HepG2 (cell line): ENCODE measurements around the gene SPC24. TPM values are rescaled to one million over a fixed set of nuclear protein-coding genes. Genes with fewer than 3 reads are reported as not detected.

Experiments
- FOXA1 ChIP-seq, 2 experiments: fragments of 450-650 bp in 1 of 2; sonication (generic) in 1 of 2; formaldehyde crosslinking in 1 of 2; IDR thresholded peaks; 2 replicates each; pipeline versions ENCODE4 v1.4.0 to v1.6.1; 2016 to 2020; ENCODE audit warnings: missing genetic modification reagents in 1 of 2
- FOXK2 ChIP-seq: fragments of 450-650 bp; IDR thresholded peaks from 2 replicates; pipeline ENCODE4 v1.6.1; 2016
- HNRNPK ChIP-seq: fragments of 200-400 bp; formaldehyde crosslinking; IDR thresholded peaks from 2 replicates; pipeline ENCODE4 v1.6.1; 2018; ENCODE audit warnings: low read length, low read depth, moderate library complexity, mild to moderate bottlenecking; ENCODE audit not compliant: poor library complexity, severe bottlenecking
- RFX3 ChIP-seq: IDR thresholded peaks from 2 replicates; pipeline ENCODE4 v1.6.1; 2016; ENCODE audit warnings: missing biosample characterization, missing genetic modification reagents
- RXRA ChIP-seq: sonication (generic); formaldehyde crosslinking; IDR thresholded peaks from 2 replicates; pipeline ENCODE4 v1.5.1; 2020; ENCODE audit warnings: missing genetic modification reagents
- SMYD3 ChIP-seq: sonication (generic); formaldehyde crosslinking; IDR thresholded peaks from 2 replicates; pipeline ENCODE4 v1.8.1; 2023; ENCODE audit warnings: mild to moderate bottlenecking, missing genetic modification reagents
- SP5 ChIP-seq: IDR thresholded peaks from 2 replicates; pipeline ENCODE4 v1.6.1; 2016; ENCODE audit warnings: low read depth, borderline replicate concordance
- SPEN ChIP-seq: sonication (generic); formaldehyde crosslinking; IDR thresholded peaks from 2 replicates; pipeline ENCODE4 v1.5.1; 2020; ENCODE audit warnings: low read depth, mild to moderate bottlenecking, missing genetic modification reagents
- ZEB1 ChIP-seq: IDR thresholded peaks from 2 replicates; pipeline ENCODE4 v1.6.1; 2012; ENCODE audit warnings: mild to moderate bottlenecking, low read depth, inconsistent platforms; ENCODE audit not compliant: insufficient replicate concordance
- ZKSCAN5 ChIP-seq: sonication (generic); formaldehyde crosslinking; IDR thresholded peaks from 2 replicates; pipeline ENCODE4 v1.5.1; 2020; ENCODE audit warnings: mild to moderate bottlenecking, missing genetic modification reagents
- ZMYM4 ChIP-seq: sonication (generic); formaldehyde crosslinking; IDR thresholded peaks from 2 replicates; pipeline ENCODE4 v1.8.1; 2023; ENCODE audit warnings: mild to moderate bottlenecking, missing genetic modification reagents
- ZNF10 ChIP-seq: sonication (generic); formaldehyde crosslinking; IDR thresholded peaks from 2 replicates; pipeline ENCODE4 v1.4.0; 2020; ENCODE audit warnings: mild to moderate bottlenecking, low read depth, missing genetic modification reagents, borderline replicate concordance
- ZNF17 ChIP-seq: sonication (generic); formaldehyde crosslinking; IDR thresholded peaks from 2 replicates; pipeline ENCODE4 v1.5.0; 2020; ENCODE audit warnings: mild to moderate bottlenecking, missing genetic modification reagents
- ZNF207 ChIP-seq: fragments of 450-650 bp; IDR thresholded peaks from 2 replicates; pipeline ENCODE4 v1.6.1; 2016; ENCODE audit warnings: antibody characterized with exemption, borderline replicate concordance
- ZNF550 ChIP-seq: sonication (generic); formaldehyde crosslinking; IDR thresholded peaks from 2 replicates; pipeline ENCODE4 v1.4.0; 2020; ENCODE audit warnings: mild to moderate bottlenecking, missing genetic modification reagents, borderline replicate concordance
- ZNF605 ChIP-seq: sonication (generic); formaldehyde crosslinking; IDR thresholded peaks from 2 replicates; pipeline ENCODE4 v1.8.0; 2022; ENCODE audit warnings: mild to moderate bottlenecking, missing genetic modification reagents
- ZNF773 ChIP-seq: sonication (generic); formaldehyde crosslinking; IDR thresholded peaks from 2 replicates; pipeline ENCODE4 v1.4.0; 2020; ENCODE audit warnings: missing genetic modification reagents, borderline replicate concordance
- polyA plus RNA-seq, 8 experiments: library from polyadenylated mRNA; depleted of rRNA in 3 of 8; stranded (reverse) in 7 of 8; unstranded in 1 of 8; fragments of >200 nt; fragmentation: Illumina TruSeq in 4 of 8; extraction: Trizol in 4 of 8; gene quantifications; 2 replicates each; pipeline versions ENCODE4 v1.2.1 to v1.2.3, GENCODE V29; 2011 to 2016; ENCODE audit warnings: low read depth in 4 of 8, missing spikeins in 1 of 8, mixed read lengths in 1 of 8; ENCODE audit not compliant: insufficient read depth in 1 of 8
- total RNA-seq, 5 experiments: library from RNA; depleted of rRNA; stranded (reverse); fragments of >200 nt; fragmentation: Illumina TruSeq; extraction: Trizol; gene quantifications; 2 replicates each; pipeline ENCODE4 v1.2.3, GENCODE V29; 2016; ENCODE audit warnings: low read depth in 1 of 5
- TF ChIP-seq, protein P1 (sequence below): sonication (generic); formaldehyde crosslinking; IDR thresholded peaks from 2 replicates; pipeline ENCODE4 v1.5.0; 2020; ENCODE audit warnings: missing genetic modification reagents
- TF ChIP-seq, protein P2 (sequence below): sonication (generic); formaldehyde crosslinking; IDR thresholded peaks from 2 replicates; pipeline ENCODE4 v1.5.1; 2020; ENCODE audit warnings: missing genetic modification reagents, mild to moderate bottlenecking, borderline replicate concordance
- TF ChIP-seq, protein P3 (sequence below): sonication (generic); formaldehyde crosslinking; conservative IDR thresholded peaks from 2 replicates; pipeline ENCODE4 v1.8.1; 2023; ENCODE audit warnings: missing genetic modification reagents
- TF ChIP-seq, protein P4 (sequence below): sonication (generic); formaldehyde crosslinking; IDR thresholded peaks from 2 replicates; pipeline ENCODE4 v1.5.1; 2020; ENCODE audit warnings: mild to moderate bottlenecking, moderate library complexity, missing genetic modification reagents
- TF ChIP-seq, protein P5 (sequence below): sonication (generic); formaldehyde crosslinking; IDR thresholded peaks from 2 replicates; pipeline ENCODE4 v1.4.0; 2020; ENCODE audit warnings: missing genetic modification reagents, low read depth, mild to moderate bottlenecking, borderline replicate concordance
- TF ChIP-seq, protein P6 (sequence below): sonication (generic); formaldehyde crosslinking; IDR thresholded peaks from 2 replicates; pipeline ENCODE4 v1.5.0; 2020; ENCODE audit warnings: missing genetic modification reagents, mild to moderate bottlenecking, borderline replicate concordance

The SPC24 gene
- total and polyA plus RNA-seq, 2 of the 13 experiments (the other 11 are each of a cell fraction or from before 2014, with no cell fraction given), result 10.0 to 46.2 TPM

DNA sequence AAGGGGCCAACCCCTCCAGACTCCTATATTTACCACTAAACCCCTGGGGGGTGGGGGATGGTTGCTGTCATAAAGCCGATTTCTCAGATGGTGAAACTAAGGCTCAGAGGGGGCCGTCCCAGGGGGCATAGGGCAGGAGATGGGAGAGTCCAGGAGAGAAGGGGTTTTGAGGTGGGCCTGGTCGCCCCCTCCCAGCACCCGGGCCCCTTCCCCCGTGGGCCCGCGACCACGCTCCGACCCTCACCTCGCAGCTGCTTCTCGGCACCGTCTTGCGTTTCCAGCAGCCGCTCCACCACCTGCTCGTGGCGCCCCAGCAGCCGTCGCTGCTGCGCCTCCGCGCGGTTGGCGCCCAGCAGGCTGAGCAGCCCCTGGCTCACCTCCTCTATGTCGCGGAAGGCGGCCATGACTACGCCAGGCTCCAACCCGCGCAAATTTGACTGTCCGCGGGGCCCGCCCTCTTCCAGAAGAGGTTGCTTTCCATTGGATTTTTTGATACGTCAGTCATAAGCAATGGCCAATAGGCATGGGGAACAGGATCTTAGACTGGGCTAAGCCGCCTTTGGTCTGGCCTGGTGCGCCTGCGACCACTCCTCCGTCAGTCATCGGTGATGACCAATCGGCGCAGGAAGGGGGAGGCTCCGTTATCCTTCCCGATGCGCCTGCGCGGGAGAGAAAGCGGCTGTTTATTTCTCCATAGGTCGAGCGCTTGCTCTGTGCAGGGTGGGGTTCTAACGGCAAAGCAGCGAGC is at the start of gene SPC24 (continued):
- TF ChIP-seq RFX3 (CRISPR knock-in tag), result no peak
- TF ChIP-seq, protein P1, sequence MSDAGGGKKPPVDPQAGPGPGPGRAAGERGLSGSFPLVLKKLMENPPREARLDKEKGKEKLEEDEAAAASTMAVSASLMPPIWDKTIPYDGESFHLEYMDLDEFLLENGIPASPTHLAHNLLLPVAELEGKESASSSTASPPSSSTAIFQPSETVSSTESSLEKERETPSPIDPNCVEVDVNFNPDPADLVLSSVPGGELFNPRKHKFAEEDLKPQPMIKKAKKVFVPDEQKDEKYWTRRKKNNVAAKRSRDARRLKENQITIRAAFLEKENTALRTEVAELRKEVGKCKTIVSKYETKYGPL (CRISPR knock-in tag), result no peak
- peak; percentile 94 for TF ChIP-seq ZNF605 (CRISPR knock-in tag)
- TF ChIP-seq, protein P2, sequence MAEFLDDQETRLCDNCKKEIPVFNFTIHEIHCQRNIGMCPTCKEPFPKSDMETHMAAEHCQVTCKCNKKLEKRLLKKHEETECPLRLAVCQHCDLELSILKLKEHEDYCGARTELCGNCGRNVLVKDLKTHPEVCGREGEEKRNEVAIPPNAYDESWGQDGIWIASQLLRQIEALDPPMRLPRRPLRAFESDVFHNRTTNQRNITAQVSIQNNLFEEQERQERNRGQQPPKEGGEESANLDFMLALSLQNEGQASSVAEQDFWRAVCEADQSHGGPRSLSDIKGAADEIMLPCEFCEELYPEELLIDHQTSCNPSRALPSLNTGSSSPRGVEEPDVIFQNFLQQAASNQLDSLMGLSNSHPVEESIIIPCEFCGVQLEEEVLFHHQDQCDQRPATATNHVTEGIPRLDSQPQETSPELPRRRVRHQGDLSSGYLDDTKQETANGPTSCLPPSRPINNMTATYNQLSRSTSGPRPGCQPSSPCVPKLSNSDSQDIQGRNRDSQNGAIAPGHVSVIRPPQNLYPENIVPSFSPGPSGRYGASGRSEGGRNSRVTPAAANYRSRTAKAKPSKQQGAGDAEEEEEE, result no peak
- TF ChIP-seq ZEB1, result peak; percentile 14
- TF ChIP-seq, protein P3, sequence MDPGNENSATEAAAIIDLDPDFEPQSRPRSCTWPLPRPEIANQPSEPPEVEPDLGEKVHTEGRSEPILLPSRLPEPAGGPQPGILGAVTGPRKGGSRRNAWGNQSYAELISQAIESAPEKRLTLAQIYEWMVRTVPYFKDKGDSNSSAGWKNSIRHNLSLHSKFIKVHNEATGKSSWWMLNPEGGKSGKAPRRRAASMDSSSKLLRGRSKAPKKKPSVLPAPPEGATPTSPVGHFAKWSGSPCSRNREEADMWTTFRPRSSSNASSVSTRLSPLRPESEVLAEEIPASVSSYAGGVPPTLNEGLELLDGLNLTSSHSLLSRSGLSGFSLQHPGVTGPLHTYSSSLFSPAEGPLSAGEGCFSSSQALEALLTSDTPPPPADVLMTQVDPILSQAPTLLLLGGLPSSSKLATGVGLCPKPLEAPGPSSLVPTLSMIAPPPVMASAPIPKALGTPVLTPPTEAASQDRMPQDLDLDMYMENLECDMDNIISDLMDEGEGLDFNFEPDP (CRISPR knock-in tag), result peak; percentile 97
- peak; percentile 67; the same call in 1 of the 2 replicates for TF ChIP-seq RXRA (CRISPR knock-in tag)
- no peak for TF ChIP-seq ZNF773 (CRISPR knock-in tag)
- TF ChIP-seq, protein P4, sequence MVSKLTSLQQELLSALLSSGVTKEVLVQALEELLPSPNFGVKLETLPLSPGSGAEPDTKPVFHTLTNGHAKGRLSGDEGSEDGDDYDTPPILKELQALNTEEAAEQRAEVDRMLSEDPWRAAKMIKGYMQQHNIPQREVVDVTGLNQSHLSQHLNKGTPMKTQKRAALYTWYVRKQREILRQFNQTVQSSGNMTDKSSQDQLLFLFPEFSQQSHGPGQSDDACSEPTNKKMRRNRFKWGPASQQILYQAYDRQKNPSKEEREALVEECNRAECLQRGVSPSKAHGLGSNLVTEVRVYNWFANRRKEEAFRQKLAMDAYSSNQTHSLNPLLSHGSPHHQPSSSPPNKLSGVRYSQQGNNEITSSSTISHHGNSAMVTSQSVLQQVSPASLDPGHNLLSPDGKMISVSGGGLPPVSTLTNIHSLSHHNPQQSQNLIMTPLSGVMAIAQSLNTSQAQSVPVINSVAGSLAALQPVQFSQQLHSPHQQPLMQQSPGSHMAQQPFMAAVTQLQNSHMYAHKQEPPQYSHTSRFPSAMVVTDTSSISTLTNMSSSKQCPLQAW, result no peak
- TF ChIP-seq ZNF10 (CRISPR knock-in tag), result no peak
- TF ChIP-seq, protein P5, sequence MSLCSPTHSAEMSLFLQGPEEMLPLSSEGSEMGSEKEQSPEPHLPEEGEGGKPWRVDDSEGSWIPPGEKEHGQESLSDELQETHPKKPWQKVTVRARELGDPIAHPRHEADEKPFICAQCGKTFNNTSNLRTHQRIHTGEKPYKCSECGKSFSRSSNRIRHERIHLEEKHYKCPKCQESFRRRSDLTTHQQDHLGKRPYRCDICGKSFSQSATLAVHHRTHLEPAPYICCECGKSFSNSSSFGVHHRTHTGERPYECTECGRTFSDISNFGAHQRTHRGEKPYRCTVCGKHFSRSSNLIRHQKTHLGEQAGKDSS (CRISPR knock-in tag), result no peak
- peak; percentile 35; the same call in 1 of the 2 replicates for TF ChIP-seq SP5 (CRISPR knock-in tag)
- TF ChIP-seq ZNF550 (CRISPR knock-in tag), result no peak
- TF ChIP-seq SPEN (CRISPR knock-in tag), result 0 out of 2 replicates have a peak, but pooled peaks have one; percentile 57
- no peak for TF ChIP-seq ZNF17 (CRISPR knock-in tag)
- TF ChIP-seq FOXA1 (IDR thresholded peaks at IDR 0.05), result no peak
- TF ChIP-seq FOXA1 (CRISPR knock-in tag; IDR thresholded peaks at IDR 0.05), result peak; percentile 65
- TF ChIP-seq, protein P6, sequence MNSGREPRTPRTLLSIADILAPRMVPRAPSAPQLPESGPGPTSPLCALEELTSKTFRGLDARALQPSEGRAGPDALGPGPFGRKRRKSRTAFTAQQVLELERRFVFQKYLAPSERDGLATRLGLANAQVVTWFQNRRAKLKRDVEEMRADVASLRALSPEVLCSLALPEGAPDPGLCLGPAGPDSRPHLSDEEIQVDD (CRISPR knock-in tag), result no peak
- no peak for TF ChIP-seq HNRNPK
- no peak for TF ChIP-seq ZKSCAN5 (CRISPR knock-in tag)
- TF ChIP-seq FOXK2, result peak; percentile 74; the same call in 1 of the 2 replicates
- no peak for TF ChIP-seq ZMYM4 (CRISPR knock-in tag)
- TF ChIP-seq SMYD3 (CRISPR knock-in tag), result no peak
- no peak for TF ChIP-seq ZNF207
